Measurements from ENCODE around the gene PDCD11. TPM values are rescaled to one million over a fixed set of nuclear protein-coding genes. Genes with fewer than 3 reads are reported as not detected.
A peak's percentile ranks its signal among the peaks of the same experiment; 100 is the strongest.

PDCD11 gene
- total RNA-seq, 1 donor from 2014 or later, result 38.7 TPM

DNA sequence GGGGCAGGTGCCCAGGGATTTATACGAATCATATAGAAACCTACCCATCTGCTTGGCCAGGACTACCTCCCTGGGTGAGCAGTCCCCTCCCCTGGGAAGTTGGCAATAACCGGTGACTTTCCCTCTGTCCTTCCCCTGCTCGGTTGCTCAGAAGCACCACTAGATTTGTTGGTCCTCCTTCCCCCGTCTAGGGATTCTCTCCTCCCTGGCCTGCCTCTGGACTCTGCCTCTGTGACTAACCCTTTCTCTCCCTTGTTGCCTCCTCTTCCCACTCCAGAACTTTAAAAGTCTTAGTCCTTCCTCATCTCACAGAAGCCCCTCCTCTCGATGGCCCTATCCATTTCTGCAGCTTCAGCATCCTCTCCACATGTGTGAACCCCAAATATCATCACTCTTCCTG lies 72.8 kb downstream of the PDCD11 start:
- Histone ChIP-seq H3K36me3 (ENCODE audit: control insufficient read depth, insufficient read depth, low read length) (no peaks in the 10 kb centered on the region), H3K27me3 (ENCODE audit: control insufficient read depth, insufficient read depth, low read length) (no peaks in the 10 kb centered on the region), H3K4me3 (ENCODE audit: low read depth, low read length) (no peak overlapping the region)
- TF ChIP-seq, protein P1, sequence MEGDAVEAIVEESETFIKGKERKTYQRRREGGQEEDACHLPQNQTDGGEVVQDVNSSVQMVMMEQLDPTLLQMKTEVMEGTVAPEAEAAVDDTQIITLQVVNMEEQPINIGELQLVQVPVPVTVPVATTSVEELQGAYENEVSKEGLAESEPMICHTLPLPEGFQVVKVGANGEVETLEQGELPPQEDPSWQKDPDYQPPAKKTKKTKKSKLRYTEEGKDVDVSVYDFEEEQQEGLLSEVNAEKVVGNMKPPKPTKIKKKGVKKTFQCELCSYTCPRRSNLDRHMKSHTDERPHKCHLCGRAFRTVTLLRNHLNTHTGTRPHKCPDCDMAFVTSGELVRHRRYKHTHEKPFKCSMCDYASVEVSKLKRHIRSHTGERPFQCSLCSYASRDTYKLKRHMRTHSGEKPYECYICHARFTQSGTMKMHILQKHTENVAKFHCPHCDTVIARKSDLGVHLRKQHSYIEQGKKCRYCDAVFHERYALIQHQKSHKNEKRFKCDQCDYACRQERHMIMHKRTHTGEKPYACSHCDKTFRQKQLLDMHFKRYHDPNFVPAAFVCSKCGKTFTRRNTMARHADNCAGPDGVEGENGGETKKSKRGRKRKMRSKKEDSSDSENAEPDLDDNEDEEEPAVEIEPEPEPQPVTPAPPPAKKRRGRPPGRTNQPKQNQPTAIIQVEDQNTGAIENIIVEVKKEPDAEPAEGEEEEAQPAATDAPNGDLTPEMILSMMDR (IDR thresholded peaks at IDR 0.05; ENCODE audit: insufficient read depth, low read length, severe bottlenecking), result no peak
- FAIRE-seq (no peak), DNase-seq (ENCODE audit: low read depth) (no peak)

DNA sequence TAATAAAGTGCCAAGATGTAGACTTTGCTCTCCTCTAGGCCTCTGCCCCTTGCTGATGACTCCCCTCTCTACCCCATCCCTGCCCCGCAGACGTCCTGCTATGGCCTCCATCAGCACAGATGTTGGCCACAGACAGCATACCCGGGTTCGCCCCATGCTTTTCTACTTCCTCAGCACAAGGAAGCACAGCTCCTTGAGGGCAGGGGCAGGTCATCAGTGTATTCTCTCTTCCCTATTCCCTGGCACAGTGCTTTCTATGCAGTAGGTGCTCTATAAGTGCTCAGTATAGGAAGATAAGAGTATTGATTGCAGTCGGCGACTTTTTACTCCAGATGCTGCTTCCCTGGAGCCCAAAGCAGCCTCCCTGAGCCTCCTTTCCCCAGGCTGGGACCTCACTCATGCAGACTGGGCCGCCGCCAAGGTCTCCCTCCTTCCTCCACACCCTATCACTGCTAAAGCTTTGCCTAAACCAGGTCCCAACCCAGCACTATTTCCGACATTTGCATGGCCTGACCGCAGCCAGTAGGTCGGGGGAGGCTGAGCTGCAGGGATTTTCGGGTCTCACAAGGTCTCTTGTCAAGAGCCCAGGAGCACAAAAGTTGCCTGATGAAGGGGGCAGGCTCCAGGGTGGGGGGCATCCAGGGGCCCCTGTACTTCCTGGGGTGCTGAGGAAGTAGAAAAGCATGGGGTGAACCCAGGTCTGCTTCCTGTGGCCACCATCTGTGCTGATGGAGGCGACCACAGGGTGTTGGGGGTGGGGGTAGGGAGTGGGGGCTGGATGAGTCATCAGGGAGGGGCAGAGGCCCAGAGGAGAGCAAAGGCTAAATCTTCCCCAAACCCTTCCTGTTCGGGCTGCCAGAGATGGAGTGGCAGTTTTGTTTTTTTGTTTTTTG lies 74.6 kb downstream of the PDCD11 start:
- FAIRE-seq, result no peak
- Histone ChIP-seq H3K27me3 (ENCODE audit: control insufficient read depth, insufficient read depth, low read length) (no peaks in the 10 kb centered on the region), H3K4me3 (ENCODE audit: low read depth, low read length) (no peak overlapping the region), H3K36me3 (ENCODE audit: control insufficient read depth, insufficient read depth, low read length) (no peaks in the 10 kb centered on the region)
- TF ChIP-seq, protein P1 (IDR thresholded peaks at IDR 0.05; ENCODE audit: insufficient read depth, low read length, severe bottlenecking), result no peak
- DNase-seq (ENCODE audit: low read depth), result no peak

DNA sequence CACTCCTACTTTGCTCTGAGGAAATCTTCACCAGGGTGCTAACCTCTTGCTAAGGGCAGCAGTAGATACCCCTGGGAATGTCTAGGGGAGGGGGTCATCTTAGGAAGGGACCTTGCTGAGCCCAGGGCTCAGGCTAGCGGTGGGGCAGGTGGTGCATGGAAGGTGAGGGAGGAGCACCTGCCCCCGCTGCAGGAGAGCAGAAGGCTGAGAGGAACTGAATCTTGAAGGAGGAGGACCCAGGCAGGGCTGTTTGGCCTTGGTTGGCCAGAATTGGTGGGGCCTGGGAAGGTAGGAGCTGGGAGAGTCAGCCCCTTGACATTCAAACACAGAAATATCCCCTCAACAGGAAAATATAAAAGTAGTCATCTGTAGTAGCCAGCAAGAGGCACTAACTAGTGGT lies 75.6 kb downstream of the PDCD11 start:
- Histone ChIP-seq H3K4me3 (ENCODE audit: low read depth, low read length) (no peak overlapping the region), H3K36me3 (ENCODE audit: control insufficient read depth, insufficient read depth, low read length) (no peaks in the 10 kb centered on the region), H3K27me3 (ENCODE audit: control insufficient read depth, insufficient read depth, low read length) (no peaks in the 10 kb centered on the region)
- FAIRE-seq (no peak), DNase-seq (ENCODE audit: low read depth) (no peak)
- TF ChIP-seq, protein P1 (IDR thresholded peaks at IDR 0.05; ENCODE audit: insufficient read depth, low read length, severe bottlenecking), result no peak

DNA sequence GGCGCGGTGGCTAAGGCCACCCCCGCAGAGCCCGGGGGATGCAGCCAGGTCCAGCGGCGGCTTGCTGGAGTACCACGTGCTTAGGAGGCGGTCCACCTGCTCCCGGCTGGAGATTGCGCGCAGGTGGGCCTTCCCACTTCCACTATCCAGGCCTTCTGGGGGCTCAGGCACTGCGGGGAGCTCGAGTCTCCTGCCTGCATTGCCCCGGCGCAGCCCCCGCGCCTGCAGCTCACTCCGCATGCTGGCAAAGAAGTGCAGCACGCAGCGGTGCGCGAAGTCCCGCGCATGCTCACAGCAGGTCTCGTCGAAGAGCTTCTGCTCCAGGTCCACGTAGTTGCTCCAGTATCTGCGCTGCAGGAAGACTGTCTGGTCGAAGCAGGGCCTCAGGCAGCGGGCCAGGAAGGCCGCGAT lies 76.8 kb downstream of the PDCD11 start:
- TF ChIP-seq, protein P1 (IDR thresholded peaks at IDR 0.05; ENCODE audit: insufficient read depth, low read length, severe bottlenecking), result no peak
- FAIRE-seq (no peak), DNase-seq (ENCODE audit: low read depth) (peak; percentile 18)
- no peaks in the 10 kb centered on the region for H3K27me3 ChIP-seq (ENCODE audit: control insufficient read depth, insufficient read depth, low read length)
- H3K4me3 ChIP-seq (ENCODE audit: low read depth, low read length), result no peak overlapping the region
- no peaks in the 10 kb centered on the region for H3K36me3 ChIP-seq (ENCODE audit: control insufficient read depth, insufficient read depth, low read length)

DNA sequence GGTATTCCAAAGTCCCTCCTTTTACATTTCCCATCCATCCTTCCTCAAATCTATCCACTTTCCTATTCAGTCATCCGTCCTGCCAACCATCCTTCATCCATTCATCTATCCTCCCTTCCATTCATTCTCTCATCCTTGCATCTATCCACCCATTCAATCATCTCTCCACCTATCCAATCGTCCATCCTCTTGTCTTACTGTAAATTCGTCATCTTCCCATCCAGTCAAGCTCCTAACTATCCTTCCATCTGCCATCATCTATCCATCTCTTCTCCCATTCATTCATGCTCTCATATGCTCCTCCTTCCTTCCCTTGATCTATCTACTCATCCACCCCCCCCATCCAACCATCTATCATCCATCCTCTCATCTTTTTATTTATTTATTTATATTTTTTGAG lies 77.7 kb downstream of the PDCD11 start:
- no peak for FAIRE-seq
- Histone ChIP-seq H3K27me3 (ENCODE audit: control insufficient read depth, insufficient read depth, low read length) (no peaks in the 10 kb centered on the region), H3K4me3 (ENCODE audit: low read depth, low read length) (no peak overlapping the region), H3K36me3 (ENCODE audit: control insufficient read depth, insufficient read depth, low read length) (no peaks in the 10 kb centered on the region)
- TF ChIP-seq, protein P1 (IDR thresholded peaks at IDR 0.05; ENCODE audit: insufficient read depth, low read length, severe bottlenecking), result no peak
- DNase-seq (ENCODE audit: low read depth), result no peak

Measured in bronchial epithelial cell (primary cell).